H9 (cell line): Measurements from ENCODE around the gene SIL1. TPM values are rescaled to one million over a fixed set of nuclear protein-coding genes. Genes with fewer than 3 reads are reported as not detected.

ENCODE experiments used
- DNase-seq: peaks from one replicate; pipeline ENCODE4 v3.0.0-alpha.2; 2017
- H2AFZ ChIP-seq: one replicate; pipeline ENCODE4 v1.6.1; 2013; ENCODE audit warnings: mild to moderate bottlenecking, low read length, control low read depth, moderate library complexity
- H2AK5ac ChIP-seq: 2 replicates; pipeline ENCODE4 v1.6.1; 2013; ENCODE audit warnings: low read length, control low read depth, mixed read lengths; ENCODE audit not compliant: insufficient read length
- H2BK120ac ChIP-seq: one replicate; pipeline ENCODE4 v1.6.1; 2013; ENCODE audit warnings: low read depth, mild to moderate bottlenecking, low read length, control low read depth, inconsistent platforms; ENCODE audit not compliant: poor library complexity, severe bottlenecking
- H2BK12ac ChIP-seq: 2 replicates; pipeline ENCODE4 v1.6.1; 2013; ENCODE audit warnings: low read length, control low read depth, mixed read lengths, low read depth; ENCODE audit not compliant: insufficient read length
- H2BK15ac ChIP-seq: 2 replicates; pipeline ENCODE4 v1.6.1; 2013; ENCODE audit warnings: low read depth, low read length, control low read depth
- H2BK20ac ChIP-seq: one replicate; pipeline ENCODE4 v1.6.1; 2013; ENCODE audit warnings: low read depth, mild to moderate bottlenecking, low read length, control low read depth, inconsistent platforms; ENCODE audit not compliant: poor library complexity, severe bottlenecking
- H2BK5ac ChIP-seq: 2 replicates; pipeline ENCODE4 v1.6.1; 2013; ENCODE audit warnings: low read length, control low read depth, mixed read lengths; ENCODE audit not compliant: insufficient read length
- H3K14ac ChIP-seq: 2 replicates; pipeline ENCODE4 v1.6.1; 2013; ENCODE audit warnings: low read length, control low read depth; ENCODE audit not compliant: insufficient read depth
- H3K18ac ChIP-seq: 2 replicates; pipeline ENCODE4 v1.6.1; 2013; ENCODE audit warnings: low read depth, mild to moderate bottlenecking, mixed read lengths, low read length, control low read depth; ENCODE audit not compliant: insufficient read length
- H3K23ac ChIP-seq: 2 replicates; pipeline ENCODE4 v1.6.1; 2013; ENCODE audit warnings: low read length, control low read depth, mixed read lengths, low read depth; ENCODE audit not compliant: insufficient read length
- H3K23me2 ChIP-seq: 2 replicates; pipeline ENCODE4 v1.6.1; 2013; ENCODE audit warnings: low read depth, mild to moderate bottlenecking, mixed read lengths, low read length, control low read depth; ENCODE audit not compliant: insufficient read length, poor library complexity, severe bottlenecking
- H3K27ac ChIP-seq: 2 replicates; pipeline ENCODE4 v1.5.1; 2013; ENCODE audit warnings: low read length, control low read depth, mixed read lengths, low read depth; ENCODE audit not compliant: insufficient read length
- H3K27me3 ChIP-seq: 2 replicates; pipeline ENCODE4 v1.6.1; 2013; ENCODE audit warnings: low read length, control low read depth, inconsistent platforms; ENCODE audit not compliant: insufficient read depth
- H3K4ac ChIP-seq: 2 replicates; pipeline ENCODE4 v1.6.1; 2013; ENCODE audit warnings: low read depth, mild to moderate bottlenecking, control low read depth, inconsistent platforms, low read length, moderate library complexity
- H3K4me1 ChIP-seq: 2 replicates; pipeline ENCODE4 v1.6.1; 2013; ENCODE audit warnings: low read length, control low read depth, inconsistent platforms; ENCODE audit not compliant: insufficient read depth
- H3K4me2 ChIP-seq: 2 replicates; pipeline ENCODE4 v1.6.1; 2013; ENCODE audit warnings: low read length, control low read depth, mixed read lengths; ENCODE audit not compliant: insufficient read length, insufficient read depth
- H3K56ac ChIP-seq: 2 replicates; pipeline ENCODE4 v1.6.1; 2013; ENCODE audit warnings: low read depth, mild to moderate bottlenecking, mixed read lengths, low read length, control low read depth; ENCODE audit not compliant: insufficient read length
- H3K79me1 ChIP-seq: 2 replicates; pipeline ENCODE4 v1.6.1; 2013; ENCODE audit warnings: low read depth, mild to moderate bottlenecking, moderate library complexity, low read length, control low read depth, inconsistent platforms; ENCODE audit not compliant: insufficient read depth, poor library complexity, severe bottlenecking
- H3K79me2 ChIP-seq: 2 replicates; pipeline ENCODE4 v1.6.1; 2013; ENCODE audit warnings: low read length, control low read depth, inconsistent platforms; ENCODE audit not compliant: insufficient read depth
- H3K9ac ChIP-seq: 2 replicates; pipeline ENCODE4 v1.6.1; 2013; ENCODE audit warnings: low read length, control low read depth, mixed read lengths; ENCODE audit not compliant: insufficient read length; ENCODE audit errors: extremely low read depth
- H3K9me3 ChIP-seq: one replicate; pipeline ENCODE4 v1.6.1; 2013; ENCODE audit warnings: low read depth, low read length, inconsistent platforms; ENCODE audit not compliant: control insufficient read depth
- H3T11ph ChIP-seq: one replicate; pipeline ENCODE4 v1.6.1; 2013; ENCODE audit warnings: mild to moderate bottlenecking, low read length, control low read depth, inconsistent platforms
- H4K20me1 ChIP-seq: one replicate; pipeline ENCODE4 v1.6.1; 2013; ENCODE audit not compliant: control insufficient read depth, insufficient read length, insufficient read depth
- H4K5ac ChIP-seq: 2 replicates; pipeline ENCODE4 v1.6.1; 2013; ENCODE audit warnings: low read depth, mild to moderate bottlenecking, mixed read lengths, low read length, control low read depth; ENCODE audit not compliant: insufficient read length
- H4K8ac ChIP-seq: replicated peaks from 2 replicates; pipeline ENCODE4 v1.6.1; 2013; ENCODE audit warnings: low read length, control low read depth, mixed read lengths, low read depth; ENCODE audit not compliant: insufficient read length
- H4K91ac ChIP-seq: 2 replicates; pipeline ENCODE4 v1.6.1; 2013; ENCODE audit warnings: low read depth, mild to moderate bottlenecking, moderate library complexity, mixed read lengths, low read length, control low read depth; ENCODE audit not compliant: insufficient read length
- H3K27ac Mint-ChIP-seq, 3 experiments: 2 replicates in 2 of 3; 3 replicates in 1 of 3; pipeline ENCODE4 v1.8.0; 2020 to 2021; ENCODE audit warnings: mixed read lengths in 3 of 3, mild to moderate bottlenecking in 1 of 3, moderate library complexity in 1 of 3
- H3K27me3 Mint-ChIP-seq: 2 replicates; pipeline ENCODE4 v1.8.0; 2021; ENCODE audit warnings: low read depth, mild to moderate bottlenecking, moderate library complexity, mixed read lengths
- H3K36me3 Mint-ChIP-seq, 3 experiments: 2 replicates in 2 of 3; 3 replicates in 1 of 3; pipeline ENCODE4 v1.8.0; 2020 to 2021; ENCODE audit warnings: low read depth in 3 of 3, mixed read lengths in 3 of 3; ENCODE audit not compliant: insufficient read depth in 1 of 3
- H3K4me1 Mint-ChIP-seq, 2 experiments: 2 replicates each; pipeline ENCODE4 v1.8.0; 2020; ENCODE audit warnings: mixed read lengths in 2 of 2
- H3K4me3 Mint-ChIP-seq, 2 experiments: 2 replicates in 1 of 2; 3 replicates in 1 of 2; pipeline ENCODE4 v1.8.0; 2020 to 2021; ENCODE audit warnings: mild to moderate bottlenecking in 2 of 2, mixed read lengths in 2 of 2, moderate library complexity in 1 of 2
- H3K9me3 Mint-ChIP-seq, 2 experiments: 2 replicates in 1 of 2; 3 replicates in 1 of 2; pipeline ENCODE4 v1.8.0; 2020; ENCODE audit warnings: mild to moderate bottlenecking in 2 of 2, mixed read lengths in 2 of 2, moderate library complexity in 1 of 2
- CTCF ChIP-seq: fragments of 200-600 bp; sonication (generic); conservative IDR thresholded peaks from 3 replicates; pipeline ENCODE4 v1.8.0; 2021; ENCODE audit warnings: antibody characterized with exemption, mild to moderate bottlenecking
- WGBS: extraction: QIAGEN DNeasy Blood & Tissue Kit; methylation state at CpG from one replicate; pipeline ENCODE4 v1.1.7; 2013; ENCODE audit warnings: missing lambda C conversion rate, low lambda C conversion rate, mixed read lengths; ENCODE audit not compliant: insufficient read length; ENCODE audit errors: extremely low coverage; 5-methylcytosine and 5-hydroxymethylcytosine counted together
- total RNA-seq: library from RNA; stranded (reverse); gene quantifications from 2 replicates; pipeline ENCODE4 v1.2.1, GENCODE V29; 2021

The SIL1 gene
- total RNA-seq, 1 experiment from 2014 or later = 10.6 TPM

- no peak overlapping the region for H2AFZ ChIP-seq
- Mint-ChIP-seq H3K9me3 (no peaks in the 10 kb centered on the region), H3K4me3 (no peak overlapping the region), H3K27me3 (peaks cover 2% of the 10 kb centered on the region; the same call in 1 of the 2 replicates), H3K36me3 (no peaks in the 10 kb centered on the region), H3K4me1 (peaks cover 19 to 33% of the 10 kb centered on the region in 2 experiments), H3K27ac (peak overlapping the region in 1 of 3 experiments; percentile 5; a peak in 1 of 7 replicates)
- no peak overlapping the region for H3T11ph ChIP-seq
- no peak overlapping the region for H4K5ac ChIP-seq
- no peak overlapping the region for H3K27ac ChIP-seq
- H3K18ac ChIP-seq = no peak overlapping the region
- H3K9ac ChIP-seq = no peak overlapping the region
- TF ChIP-seq CTCF = peak; percentile 62
- no peak overlapping the region for H4K8ac ChIP-seq
- no peak overlapping the region for H2BK15ac ChIP-seq
- no peak overlapping the region for H2AK5ac ChIP-seq
- no peak overlapping the region for H3K14ac ChIP-seq
- H3K79me1 ChIP-seq = no peaks in the 10 kb centered on the region
- no peak overlapping the region for H2BK5ac ChIP-seq
- H3K23me2 ChIP-seq = no peaks in the 10 kb centered on the region
- no peak overlapping the region for H3K23ac ChIP-seq
- H4K91ac ChIP-seq = no peak overlapping the region
- H3K27me3 ChIP-seq = no peaks in the 10 kb centered on the region
- no peak overlapping the region for H3K56ac ChIP-seq
- no peak overlapping the region for H2BK120ac ChIP-seq
- H3K79me2 ChIP-seq = no peaks in the 10 kb centered on the region
- no peak overlapping the region for H2BK20ac ChIP-seq
- H3K9me3 ChIP-seq = no peaks in the 10 kb centered on the region
- no CpG with 5 or more reads among the region's 4 CpGs for WGBS
- no peak overlapping the region for H3K4ac ChIP-seq
- no peak overlapping the region for H2BK12ac ChIP-seq
- no peak for DNase-seq
- no peak overlapping the region for H3K4me2 ChIP-seq
- H3K4me1 ChIP-seq = no peaks in the 10 kb centered on the region
- no peaks in the 10 kb centered on the region for H4K20me1 ChIP-seq
These were observed 225.3 kb downstream of the SIL1 start for GRCh38 chr5:138972836-138973235.
